GM12872 (cell line): Measurements from ENCODE around the gene PIMREG.

Experiments
- TF ChIP-seq, protein P1 (sequence below): IDR thresholded peaks from 3 replicates; pipeline ENCODE4 v1.5.1; 2011; ENCODE audit warnings: low read depth, mild to moderate bottlenecking, low read length, moderate library complexity; ENCODE audit not compliant: insufficient read depth

The PIMREG gene

DNA sequence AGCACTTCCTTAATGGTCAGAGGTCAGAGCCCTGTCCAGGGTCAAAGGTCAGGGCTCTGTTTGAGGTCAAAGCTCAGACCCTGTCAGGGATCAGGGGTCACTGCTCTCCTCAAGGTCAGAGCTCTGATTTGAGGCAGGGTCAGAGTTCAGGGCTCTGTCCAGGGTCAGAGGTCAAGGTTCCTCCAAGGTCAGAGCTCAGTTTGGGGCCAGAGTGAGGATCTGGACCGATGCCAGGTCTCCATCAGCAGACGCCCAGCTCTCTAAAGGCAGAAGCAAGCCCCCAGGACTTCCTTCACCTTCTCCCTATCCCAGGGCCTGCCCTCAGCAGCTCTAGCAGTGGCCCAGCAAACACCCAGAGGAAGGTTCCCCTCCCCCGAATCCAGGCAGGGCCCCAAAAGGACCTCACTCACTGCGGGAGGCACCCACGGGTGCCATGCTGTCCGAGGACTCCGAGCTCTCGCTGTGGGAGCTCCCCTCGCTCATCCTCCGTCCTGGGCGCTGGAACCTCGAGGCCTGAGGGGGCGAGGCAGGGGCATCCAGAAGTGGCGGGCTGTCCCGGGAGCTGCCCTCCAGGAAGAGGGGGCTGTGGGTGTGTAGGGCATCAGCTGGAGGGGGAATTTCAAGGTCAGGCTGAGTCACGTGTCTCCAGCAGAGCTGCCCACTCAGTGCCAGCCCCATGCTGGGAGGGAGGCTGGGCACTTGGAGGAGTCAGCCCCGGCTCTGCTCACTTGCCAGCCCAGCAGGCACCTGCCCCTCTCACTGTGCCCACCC lies 26.7 kb downstream of the PIMREG start:
- TF ChIP-seq, protein P1, sequence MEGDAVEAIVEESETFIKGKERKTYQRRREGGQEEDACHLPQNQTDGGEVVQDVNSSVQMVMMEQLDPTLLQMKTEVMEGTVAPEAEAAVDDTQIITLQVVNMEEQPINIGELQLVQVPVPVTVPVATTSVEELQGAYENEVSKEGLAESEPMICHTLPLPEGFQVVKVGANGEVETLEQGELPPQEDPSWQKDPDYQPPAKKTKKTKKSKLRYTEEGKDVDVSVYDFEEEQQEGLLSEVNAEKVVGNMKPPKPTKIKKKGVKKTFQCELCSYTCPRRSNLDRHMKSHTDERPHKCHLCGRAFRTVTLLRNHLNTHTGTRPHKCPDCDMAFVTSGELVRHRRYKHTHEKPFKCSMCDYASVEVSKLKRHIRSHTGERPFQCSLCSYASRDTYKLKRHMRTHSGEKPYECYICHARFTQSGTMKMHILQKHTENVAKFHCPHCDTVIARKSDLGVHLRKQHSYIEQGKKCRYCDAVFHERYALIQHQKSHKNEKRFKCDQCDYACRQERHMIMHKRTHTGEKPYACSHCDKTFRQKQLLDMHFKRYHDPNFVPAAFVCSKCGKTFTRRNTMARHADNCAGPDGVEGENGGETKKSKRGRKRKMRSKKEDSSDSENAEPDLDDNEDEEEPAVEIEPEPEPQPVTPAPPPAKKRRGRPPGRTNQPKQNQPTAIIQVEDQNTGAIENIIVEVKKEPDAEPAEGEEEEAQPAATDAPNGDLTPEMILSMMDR, result no peak

GRCh38 chr17:6471531-6472465 lies 27.5 kb downstream of the PIMREG start:
- TF ChIP-seq, protein P1, result no peak

- TF ChIP-seq, protein P1, result no peak
Measured at GRCh38 chr17:6472517-6472916, 28.3 kb downstream of the PIMREG start.

- TF ChIP-seq, protein P1, result peak; percentile 99
Measured at GRCh38 chr17:6473128-6473767, 29.0 kb downstream of the PIMREG start.

- TF ChIP-seq, protein P1, result no peak
Measured at GRCh38 chr17:6474376-6474775, 30.1 kb downstream of the PIMREG start.

DNA sequence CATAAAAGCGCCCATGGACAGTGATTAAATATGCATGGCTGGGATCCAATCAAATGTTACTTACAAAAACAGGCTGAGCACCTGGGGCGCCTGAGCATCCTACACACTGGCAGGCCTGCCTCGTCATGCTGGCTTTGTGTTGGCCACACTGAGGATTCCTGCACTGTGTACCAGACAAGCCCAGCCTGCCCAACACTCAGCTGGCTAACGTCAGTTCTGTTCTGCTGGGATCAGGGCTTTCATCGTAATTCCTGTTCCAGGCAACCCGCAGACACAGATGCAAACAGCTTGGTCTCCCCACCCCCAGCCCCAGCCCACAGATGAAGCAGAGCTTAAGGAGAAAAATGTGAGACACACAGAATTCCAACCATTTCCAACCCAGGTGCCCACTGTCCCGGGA lies 30.7 kb downstream of the PIMREG start:
- TF ChIP-seq, protein P1, result no peak

DNA sequence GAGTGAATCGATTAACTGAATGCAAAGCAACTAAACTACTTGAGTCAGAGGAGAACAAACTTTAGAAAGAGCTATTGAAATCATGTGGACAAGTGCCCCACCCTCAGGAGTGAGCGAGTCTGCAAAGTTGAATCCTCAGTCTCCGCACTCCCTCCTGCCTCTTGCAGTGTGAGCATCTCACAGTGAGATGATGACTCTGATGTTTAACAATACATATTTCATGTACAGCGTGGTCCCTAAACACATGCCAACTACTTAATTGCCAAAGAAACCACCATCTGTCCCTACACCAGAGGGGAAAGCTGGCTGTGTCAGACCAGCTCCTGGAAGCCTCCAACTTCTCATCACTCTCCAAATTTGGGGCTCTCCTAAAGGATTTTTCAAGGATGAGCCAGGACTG lies 31.2 kb downstream of the PIMREG start:
- TF ChIP-seq, protein P1, result no peak
